Activated T-cell treated with anti-CD3 and anti-CD28 coated beads for 48 hours (primary cell): ENCODE measurements around the gene MPC1.
"Not testable (repeated sequence)": the region's sequence is repeated elsewhere in the genome, so short reads cannot be mapped to it uniquely, and the experiment has no call there.

Experiments used
- DNase-seq: peaks from one replicate; pipeline ENCODE4 v3.0.0-alpha.2; 2020; ENCODE audit warnings: low read depth

The MPC1 gene

DNA sequence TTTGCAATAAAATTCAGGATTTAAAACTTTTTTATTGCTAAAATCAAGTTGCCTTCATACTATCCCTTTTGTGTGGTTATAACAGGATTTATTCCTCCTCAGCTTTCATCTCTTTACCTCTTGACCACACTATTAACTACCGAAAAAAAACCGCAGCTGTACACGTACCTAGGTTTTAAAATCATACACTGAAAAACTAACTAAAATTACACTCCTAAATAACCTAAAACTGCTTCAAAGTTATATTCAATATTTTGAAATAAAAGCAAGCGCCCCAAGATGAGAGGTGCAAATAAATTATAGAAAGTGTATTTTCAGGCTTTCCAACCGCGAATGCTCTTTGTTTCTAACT, 1.4 kb downstream of the MPC1 start:
- no peak for DNase-seq

DNA sequence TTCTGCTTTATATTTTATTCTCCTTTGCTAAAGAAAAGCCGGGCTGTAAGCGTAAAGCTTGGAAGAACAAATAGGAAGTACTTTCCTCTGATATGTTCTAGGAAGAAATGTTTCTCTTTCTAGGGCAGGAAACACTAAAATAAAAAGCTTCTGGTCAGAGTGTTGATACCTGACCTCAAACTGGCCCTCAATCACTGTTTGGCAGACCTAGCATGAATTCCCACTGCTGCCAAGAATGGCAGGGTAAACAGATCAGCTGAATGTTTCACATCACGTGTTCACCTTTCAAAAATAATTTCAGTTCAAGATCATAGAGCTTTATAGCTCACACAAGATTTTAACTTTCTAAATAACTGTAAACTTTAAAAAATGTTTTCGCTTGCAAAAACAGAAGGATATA, 2.9 kb downstream of the MPC1 start:
- DNase-seq: no peak

DNA sequence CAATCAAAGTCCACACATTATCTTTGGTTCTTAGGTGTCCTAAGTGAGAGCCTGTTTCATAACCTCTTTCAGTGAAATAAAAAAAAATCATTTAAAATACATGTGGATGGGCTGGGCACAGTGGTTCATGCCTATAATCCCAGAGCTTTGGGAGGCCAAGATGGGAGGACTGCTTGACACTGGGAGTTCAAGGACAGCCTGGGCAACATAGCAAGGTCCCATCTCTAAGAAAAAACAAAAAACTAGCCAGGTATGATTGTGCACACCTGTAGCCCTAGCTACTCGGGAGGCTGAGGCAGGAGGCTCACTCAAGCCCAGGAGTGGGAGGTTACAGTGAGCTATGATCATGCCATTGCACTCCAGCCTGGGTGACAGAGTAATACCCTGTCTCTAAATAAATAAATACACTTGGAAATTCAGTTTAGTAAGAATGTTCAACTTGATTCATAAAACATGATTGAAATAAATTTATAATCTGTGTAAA, 3.6 kb downstream of the MPC1 start:
- DNase-seq: no peak

DNA sequence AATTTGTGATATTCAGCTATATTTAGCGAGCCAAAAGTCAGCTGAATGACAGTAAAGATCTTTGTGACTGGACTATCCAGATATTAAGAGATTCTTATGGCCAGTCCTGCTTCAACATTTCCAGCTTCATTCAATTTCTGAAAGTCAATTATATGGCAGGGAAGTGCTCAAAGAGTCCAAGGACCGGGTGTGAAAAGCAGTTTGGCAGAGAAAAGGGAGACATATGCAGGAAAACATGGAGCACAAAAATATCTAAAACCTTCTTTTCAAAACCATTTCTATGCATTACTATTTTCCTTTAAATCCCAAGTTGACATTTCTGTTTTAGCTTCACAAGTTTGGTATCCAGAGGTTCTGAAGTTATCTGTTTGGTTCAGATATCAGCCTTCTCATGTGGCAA, 5.0 kb downstream of the MPC1 start:
- DNase-seq: no peak

DNA sequence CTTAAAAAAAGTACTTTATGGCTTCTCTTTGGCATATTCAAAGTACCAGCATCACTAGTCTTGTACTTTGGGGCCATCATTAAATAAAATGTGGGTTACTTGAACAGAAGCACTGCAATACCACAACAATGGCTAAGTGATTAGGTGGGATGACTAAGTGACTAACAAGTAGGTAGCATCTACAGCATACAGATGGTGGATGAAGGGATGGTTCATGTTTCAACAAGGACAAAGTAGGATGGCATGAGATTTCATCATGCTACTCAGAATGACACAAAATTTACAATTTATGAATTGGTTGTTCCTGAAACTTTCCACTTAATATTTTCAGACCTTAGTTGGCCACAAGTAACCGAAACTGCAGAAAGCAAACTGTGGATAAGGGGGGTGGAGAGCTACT, 7.7 kb downstream of the MPC1 start:
- DNase-seq: no peak

DNA sequence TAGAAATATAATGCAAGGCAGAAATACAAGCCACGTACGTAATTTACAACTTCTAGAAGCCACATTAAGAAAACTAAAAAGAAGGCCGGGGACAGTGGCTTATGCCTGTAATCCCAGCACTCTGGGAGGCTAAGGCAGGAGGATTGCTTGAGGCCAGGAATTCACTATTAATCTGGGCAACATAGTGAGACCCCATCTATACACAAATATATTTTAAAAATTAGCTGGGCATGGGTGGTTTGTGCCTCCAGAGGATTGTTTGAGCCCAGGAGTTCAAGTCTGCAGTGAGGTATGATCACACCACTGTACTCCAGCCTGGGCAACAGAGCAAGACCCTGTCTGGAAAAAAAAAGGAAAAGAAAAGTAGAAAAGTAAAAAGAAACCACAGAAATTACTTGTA, 12.3 kb downstream of the MPC1 start:
- DNase-seq: no peak

DNA sequence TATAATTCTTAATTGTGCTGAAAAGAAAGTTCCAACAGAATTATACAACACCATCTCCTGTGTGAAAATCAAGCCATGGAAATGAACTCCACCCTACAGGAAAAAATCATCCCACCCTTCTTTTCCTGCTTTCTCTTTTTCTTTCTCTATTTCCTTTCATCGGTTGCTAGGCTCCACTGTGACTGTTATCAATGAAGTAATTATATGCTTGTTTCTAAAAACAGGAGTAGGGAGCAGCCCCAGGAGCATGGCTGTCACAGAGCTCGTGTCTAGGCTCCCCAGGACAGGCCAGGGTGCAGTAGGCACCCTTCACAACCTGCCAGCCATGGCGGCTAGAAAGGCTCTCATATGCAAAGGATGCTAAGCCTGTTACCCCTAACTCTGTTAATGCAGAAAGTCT, 13.0 kb downstream of the MPC1 start:
- DNase-seq: no peak

DNA sequence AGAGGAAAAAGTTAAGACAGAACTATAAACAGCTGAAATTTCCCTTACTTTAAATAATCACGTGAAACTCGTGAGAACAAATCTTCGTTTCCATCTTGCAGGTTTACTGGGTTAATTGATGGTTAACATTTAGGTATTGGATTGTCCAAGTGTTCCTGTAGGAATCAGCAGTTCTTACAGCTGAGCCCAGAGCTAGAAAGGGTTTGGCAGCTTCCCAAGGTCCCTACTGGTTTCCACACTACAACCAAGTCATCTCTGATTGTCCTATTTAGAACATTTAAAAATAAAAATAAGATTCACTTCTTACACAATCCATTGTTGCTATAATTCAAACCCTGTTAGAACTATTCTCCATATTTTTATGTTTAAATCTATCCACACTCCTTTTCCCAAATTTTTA, 15.8 kb downstream of the MPC1 start:
- no peak for DNase-seq

DNA sequence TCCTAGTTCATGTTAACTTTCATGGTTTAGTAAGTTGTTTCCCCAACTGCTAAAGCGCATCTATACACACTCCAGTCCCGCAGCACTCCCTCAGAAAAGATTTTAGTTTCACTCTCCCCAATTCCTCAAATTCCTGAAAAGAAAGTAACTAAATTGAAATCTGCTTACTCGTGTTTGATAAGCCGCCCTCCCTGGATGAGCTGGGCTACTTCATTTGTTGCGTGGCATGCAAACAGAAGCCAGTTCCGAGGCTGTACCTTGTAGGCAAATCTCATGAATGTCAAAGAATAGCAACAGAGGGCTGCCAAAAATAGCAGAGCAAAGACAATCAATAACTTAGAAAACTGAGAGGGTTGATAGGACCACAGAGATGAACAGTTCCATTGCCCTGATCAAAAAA, 16.9 kb downstream of the MPC1 start:
- no peak for DNase-seq

DNA sequence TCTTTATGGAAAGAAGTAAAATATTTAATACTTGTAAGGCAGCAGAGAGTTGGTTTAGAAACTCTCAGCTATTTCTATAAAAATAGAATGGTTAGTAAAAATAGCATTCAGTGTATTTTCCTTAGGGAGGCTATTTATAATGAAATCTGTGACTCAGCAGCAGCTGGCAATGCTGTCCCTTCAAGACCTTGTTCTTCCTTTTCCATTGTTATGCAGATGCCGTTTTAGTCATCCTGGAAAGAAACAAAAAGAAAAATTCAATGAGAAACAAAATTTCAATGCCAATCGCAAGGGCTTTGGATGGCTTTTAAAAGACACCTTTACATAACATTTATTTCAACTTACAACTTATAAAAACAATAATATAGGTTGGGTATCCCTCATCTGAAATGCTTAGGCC, 17.5 kb downstream of the MPC1 start:
- DNase-seq: no peak

DNA sequence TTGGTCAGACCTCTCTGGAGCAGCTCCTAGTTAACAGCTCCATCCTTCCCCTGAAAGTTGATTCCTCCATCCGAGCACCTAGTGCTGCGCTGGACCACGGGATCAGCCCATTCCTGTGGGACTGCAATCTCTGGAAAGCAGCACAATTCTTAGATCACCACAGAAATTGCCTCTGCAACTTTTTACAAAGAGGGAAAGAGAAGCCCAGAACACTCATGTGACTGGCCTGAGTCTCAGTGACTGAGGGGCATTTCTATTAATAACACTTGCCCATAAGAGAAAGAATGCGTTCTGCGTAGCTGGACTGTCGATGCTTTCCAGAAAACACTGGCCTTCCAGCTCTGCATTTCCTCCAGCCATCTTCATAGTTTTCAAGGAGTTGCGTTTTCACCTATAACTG, 18.3 kb downstream of the MPC1 start:
- DNase-seq: no peak

DNA sequence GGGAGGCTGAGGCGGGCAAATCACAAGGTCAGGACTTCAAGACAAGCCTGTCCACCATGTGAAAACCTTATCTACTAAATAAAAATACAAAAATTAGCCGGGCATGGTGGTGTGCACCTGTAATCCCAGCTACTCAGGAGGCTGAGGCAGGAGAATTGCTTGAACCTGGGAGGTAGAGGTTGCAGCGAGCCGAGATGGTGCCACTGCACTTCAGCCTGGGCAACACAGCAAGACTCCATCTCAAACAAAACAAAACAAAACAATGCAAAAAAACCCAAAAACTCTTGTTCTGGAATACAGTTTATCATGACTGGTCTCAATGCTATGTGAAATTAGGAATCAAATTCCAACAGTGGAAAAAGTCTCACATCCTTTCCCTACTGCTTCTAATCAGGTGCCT, 20.3 kb downstream of the MPC1 start:
- DNase-seq: not testable (repeated sequence)

DNA sequence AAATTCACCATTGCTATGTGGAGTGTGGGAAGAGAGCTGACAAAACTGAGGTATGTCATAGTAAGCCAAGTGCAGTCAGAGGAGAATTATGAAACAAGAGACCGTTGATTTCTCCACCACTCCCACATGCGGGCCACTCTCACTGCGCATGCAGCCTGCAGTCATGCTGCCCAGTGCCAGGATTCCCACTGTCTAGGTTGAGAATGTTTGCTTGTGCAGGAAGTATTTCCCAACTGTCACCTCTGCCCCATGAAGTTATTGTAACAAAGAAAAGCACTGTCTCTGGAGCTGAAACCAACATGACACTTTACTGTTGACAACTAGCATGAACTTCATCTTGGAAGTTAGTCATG, 21.7 kb downstream of the MPC1 start:
- no peak for DNase-seq

DNA sequence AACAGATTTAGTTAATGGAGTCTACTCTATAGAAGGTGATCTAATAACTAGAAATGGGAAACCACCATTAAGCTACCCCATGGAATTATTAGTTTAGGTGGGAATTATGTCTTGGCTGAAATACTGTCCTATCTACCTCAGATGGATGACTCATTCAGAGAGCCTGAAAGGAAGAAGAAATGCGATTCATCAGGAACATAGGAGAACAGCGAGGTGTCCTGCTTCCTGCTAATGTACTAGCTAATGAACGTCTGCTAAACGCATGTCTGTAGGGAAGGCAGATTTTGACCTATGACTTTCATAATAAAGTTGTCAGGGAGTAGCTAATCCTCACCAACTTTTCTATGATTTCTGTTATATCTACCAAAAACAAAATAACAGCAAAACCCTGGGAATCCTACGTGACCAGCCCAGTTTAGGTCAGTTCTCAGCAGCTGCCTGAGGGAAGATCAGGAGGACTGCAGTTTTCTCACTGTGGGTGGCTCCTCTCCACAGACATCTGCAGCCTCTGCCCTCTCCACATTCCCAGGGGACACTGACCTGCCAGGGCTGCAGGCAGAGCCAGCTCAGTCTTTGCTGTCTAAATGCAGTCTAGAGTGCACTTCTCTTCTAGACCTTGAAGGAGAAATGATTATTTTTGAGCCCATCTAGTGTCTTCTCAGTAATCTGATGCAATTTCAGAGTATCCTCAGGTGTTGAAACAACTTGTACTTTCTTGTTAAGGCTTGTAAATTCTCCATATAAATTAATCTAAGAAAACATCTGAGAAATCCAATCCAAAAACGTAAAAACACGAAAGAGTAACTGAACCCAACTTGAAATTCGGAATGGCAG, 22.3 kb downstream of the MPC1 start:
- no peak for DNase-seq

DNA sequence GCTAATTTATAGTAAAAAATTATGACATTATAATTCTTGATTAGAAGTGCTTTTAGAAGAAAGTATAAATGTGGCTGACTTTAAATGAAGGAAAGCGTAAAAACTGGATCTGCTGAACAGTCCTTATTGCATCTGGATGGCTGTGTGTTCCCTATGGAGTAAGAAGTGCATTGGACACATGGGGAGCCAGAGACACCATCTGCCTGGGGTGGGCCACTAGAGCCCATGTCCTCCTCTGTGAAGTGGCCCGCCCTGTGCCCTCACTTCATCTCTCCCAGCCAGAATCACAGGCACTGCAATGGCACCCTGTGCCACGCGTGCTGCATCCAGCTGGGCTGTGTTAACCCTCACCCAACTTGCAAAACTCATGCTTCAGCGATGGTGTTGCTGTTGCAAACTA, 27.2 kb downstream of the MPC1 start:
- no peak for DNase-seq

DNA sequence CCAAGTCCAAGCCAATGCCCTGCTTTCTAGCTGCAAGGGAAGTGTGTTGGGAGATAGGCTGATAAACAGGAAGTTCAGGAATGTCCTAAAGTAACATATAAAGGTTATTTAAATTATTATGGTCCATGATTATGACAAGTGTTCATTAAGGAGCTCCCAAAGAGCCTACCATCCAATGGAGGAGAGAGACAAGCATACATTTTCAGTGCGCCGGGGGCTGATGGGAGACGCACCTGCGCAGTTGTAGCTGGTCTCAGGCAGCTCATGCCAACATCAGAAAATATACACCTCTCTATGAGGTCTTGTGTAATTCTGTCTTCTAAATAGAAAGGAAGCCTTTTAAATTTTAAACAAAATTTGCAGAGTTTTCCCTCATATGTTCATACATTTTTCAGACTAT, 27.8 kb downstream of the MPC1 start:
- DNase-seq: no peak

DNA sequence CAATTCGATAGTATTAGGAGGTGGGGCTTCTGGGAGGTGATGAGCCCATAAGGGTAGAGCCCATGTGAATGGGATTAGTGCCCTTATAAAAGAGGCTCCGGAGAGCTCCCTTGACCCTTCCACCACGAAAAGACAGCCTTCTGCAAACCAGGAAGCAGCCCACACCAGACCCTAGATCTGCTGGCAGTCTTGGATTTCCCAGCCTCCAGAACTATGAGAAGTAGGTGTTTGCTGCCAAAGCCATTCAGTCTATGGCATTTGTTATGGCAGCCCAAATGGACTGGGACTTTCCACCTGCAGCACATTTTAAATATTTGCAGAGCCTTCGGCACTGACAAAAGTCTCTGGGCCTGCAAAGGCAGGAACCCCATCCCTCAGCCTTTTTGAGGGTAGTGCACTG, 28.6 kb downstream of the MPC1 start:
- DNase-seq: no peak

DNA sequence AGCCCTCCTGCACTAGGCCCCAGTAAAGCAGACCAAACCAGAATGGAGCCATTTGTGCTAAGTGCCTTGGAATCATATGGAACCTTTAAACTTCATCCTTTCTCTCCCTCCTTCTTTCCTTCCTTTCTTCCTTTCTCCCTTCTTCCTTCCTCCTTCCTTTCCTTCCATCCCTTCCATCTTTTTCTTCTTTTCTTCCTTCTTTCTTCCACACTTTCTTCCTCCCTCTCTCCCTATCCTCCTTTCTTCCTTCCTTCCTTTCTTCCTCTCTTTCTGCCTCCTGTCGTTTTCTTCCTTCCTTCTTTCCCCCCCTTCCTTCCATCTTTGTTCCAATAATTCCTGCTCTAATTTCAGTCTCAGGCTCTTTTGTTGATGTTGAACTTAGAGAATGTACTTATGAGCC, 29.2 kb downstream of the MPC1 start:
- no peak for DNase-seq

DNA sequence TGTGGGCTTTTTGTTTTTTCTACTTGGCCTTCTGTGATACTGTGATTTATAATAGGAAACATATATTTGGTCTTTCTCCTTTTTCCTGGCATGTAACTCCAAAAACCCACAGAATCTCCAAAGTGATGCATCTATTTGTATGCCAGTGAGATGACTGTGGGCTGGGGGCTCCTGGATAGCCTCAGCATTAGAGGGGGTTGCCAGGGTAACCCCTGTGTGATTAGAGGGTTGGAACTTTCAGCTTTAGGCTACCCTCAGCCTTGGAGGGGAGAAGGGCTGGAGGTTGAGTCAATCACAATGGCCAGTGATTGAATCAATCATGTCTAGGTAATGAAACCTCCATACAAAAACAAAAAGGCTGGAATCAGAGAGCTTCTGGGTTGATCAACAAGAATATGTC, 29.8 kb downstream of the MPC1 start:
- DNase-seq: no peak

DNA sequence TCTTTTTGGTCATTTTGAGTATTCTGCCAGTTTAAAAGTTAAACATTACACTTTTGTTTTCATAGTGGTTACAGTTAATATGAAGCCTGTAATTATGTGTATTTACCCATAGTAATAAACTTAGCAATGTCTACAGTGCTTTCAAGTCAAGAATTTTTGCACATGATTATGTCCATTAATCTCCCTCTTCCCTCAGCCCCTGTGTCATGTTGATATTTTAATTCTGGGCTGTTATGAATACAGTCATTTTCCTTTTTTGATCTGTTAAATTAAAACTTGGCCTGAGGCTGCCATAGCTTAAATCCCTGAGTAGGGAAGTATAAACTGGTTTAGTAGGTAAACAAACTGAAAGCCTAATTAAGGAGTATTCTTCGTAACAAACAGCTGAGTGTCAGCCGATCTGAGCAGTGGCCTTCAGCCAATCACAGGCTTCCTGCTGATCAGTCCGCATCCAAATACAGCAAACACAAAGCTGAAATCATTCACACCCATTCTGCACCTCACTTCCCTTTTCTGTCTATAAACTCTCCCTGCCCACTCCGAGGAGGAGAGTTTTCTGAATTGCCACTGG, 30.9 kb downstream of the MPC1 start:
- DNase-seq: no peak

DNA sequence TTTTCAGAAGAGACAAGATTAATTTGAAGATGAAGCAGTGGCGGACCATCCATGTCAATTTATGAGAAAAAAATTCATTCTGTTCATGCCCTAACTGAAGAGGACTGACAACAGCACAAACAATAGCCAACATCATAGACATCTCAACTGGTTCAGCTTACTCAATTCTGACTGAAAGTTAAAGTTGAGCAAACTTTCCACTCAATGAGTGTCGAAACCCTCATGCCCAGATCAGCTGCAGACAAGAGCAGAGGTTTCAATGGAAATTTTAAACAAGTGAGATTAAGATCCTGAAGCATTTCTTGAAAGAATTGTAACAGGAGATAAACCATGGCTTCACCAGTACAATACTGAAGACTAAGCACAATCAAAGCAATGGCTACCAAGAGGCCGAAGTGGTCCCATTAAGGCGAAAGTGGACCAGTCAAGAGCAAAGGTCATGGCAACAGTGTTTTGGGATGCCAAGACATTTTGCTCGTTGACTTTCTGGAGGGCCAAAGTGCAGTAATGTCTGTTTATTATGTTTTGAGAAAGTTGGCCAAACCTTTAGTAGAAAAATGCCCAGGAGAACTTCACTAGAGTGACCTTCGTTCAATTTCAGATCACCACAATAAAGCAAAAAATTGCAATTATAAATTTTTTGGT, 34.3 kb downstream of the MPC1 start:
- DNase-seq: no peak

DNA sequence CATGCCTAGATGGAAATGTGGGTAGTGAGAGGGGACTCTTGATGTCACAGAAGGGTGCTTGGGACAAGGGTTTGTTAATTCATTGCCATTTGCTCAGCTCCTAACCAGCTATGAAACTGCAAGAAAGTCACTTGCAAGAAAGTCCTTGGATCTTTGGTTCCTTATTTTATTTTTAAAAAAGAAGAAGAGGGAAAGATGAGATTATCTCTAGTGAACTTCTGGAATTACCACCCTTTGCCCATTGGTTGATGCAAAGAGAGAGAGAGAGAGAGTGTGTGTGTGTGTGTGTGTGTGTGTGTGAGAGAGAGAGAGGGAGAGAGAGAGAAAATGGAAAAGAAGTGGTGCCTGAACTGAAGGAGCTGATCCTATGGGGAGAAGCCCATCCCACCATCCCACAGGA, 35.8 kb downstream of the MPC1 start:
- DNase-seq: no peak

DNA sequence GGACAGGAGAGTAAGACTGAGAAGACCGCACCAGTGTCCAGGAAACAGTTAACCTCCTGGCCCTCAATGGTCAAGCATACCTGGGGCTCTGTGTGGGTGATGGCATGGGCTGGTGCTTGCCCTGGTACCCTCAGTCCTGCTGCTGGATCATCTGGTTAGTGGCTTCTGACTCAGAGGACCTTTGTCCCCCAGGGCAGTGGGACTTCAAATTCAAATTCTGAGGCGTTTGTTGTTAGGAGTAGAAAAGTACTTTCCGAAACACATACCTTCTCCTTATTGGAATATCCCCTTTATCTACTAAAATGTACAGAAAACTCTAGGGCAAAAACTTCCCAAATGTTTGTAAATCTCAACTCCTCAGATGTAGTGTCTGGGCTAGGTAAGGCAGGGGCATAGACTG, 36.3 kb downstream of the MPC1 start:
- no peak for DNase-seq

DNA sequence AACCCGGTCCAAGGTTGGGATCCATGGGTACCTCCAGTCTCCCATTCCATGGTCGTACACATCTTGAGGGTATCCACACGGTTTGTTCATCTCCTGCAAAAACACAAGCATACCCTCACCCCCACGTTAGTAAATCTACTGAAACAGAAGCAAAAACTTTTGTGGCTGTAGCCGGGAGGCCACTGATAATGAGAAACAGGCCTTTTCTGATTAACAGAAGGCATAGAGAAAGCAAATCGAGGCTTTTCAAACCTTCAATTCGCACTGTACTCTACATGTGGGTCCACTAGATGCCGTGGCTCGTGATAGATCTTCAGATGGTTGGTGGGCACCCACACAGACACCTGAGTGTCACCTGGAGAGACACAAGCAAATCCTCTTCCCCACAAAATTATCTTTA, 37.1 kb downstream of the MPC1 start:
- DNase-seq: not testable (repeated sequence)
